ENCODE measurements around the gene CUX1.

Gene CUX1

GRCh38 chr7:102268635-102269034, 451.2 kb downstream of the CUX1 start:
- H3K9me3 ChIP-seq (ENCODE audit: control insufficient read depth, insufficient read depth, low read length): no peaks in the 10 kb centered on the region
- H3K4me3 ChIP-seq (ENCODE audit: low read length): no peak overlapping the region
- H4K20me1 ChIP-seq (ENCODE audit: control insufficient read depth, insufficient read depth, low read depth, low read length): no peaks in the 10 kb centered on the region
- no peaks in the 10 kb centered on the region for H3K27me3 ChIP-seq (ENCODE audit: control insufficient read depth, low read length)
- H3K27ac ChIP-seq (ENCODE audit: low read depth, low read length): no peak overlapping the region
- H3K4me2 ChIP-seq (ENCODE audit: low read length): no peak overlapping the region
- no peaks in the 10 kb centered on the region for H3K9me2 ChIP-seq (replicated peaks; ENCODE audit: control insufficient read depth, low read length)
- H3K4me1 ChIP-seq (ENCODE audit: control insufficient read depth, low read length): peaks cover 10% of the 10 kb centered on the region
- no peaks in the 10 kb centered on the region for H3F3A ChIP-seq (ENCODE audit: control insufficient read depth, insufficient read depth)
- no peaks in the 10 kb centered on the region for H3K36me3 ChIP-seq (ENCODE audit: control insufficient read depth, low read length)
- TF ChIP-seq CTCF (IDR thresholded peaks at IDR 0.05; ENCODE audit: low read depth, low read length, poor library complexity, severe bottlenecking) (no peak), EZH2phosphoT487 (IDR thresholded peaks at IDR 0.05; ENCODE audit: borderline replicate concordance, low read length) (no peak)
- no peaks in the 10 kb centered on the region for H3K79me2 ChIP-seq (ENCODE audit: control insufficient read depth, low read length)

GRCh38 chr7:102270178-102270887, 452.9 kb downstream of the CUX1 start:
- no peaks in the 10 kb centered on the region for H4K20me1 ChIP-seq (ENCODE audit: control insufficient read depth, insufficient read depth, low read depth, low read length)
- no peak overlapping the region for H3K27ac ChIP-seq (ENCODE audit: low read depth, low read length)
- no peaks in the 10 kb centered on the region for H3F3A ChIP-seq (ENCODE audit: control insufficient read depth, insufficient read depth)
- H3K36me3 ChIP-seq (ENCODE audit: control insufficient read depth, low read length): no peaks in the 10 kb centered on the region
- no peaks in the 10 kb centered on the region for H3K9me3 ChIP-seq (ENCODE audit: control insufficient read depth, insufficient read depth, low read length)
- no peak overlapping the region for H3K4me2 ChIP-seq (ENCODE audit: low read length)
- no peaks in the 10 kb centered on the region for H3K9me2 ChIP-seq (replicated peaks; ENCODE audit: control insufficient read depth, low read length)
- H3K4me3 ChIP-seq (ENCODE audit: low read length): no peak overlapping the region
- TF ChIP-seq CTCF (IDR thresholded peaks at IDR 0.05; ENCODE audit: low read depth, low read length, poor library complexity, severe bottlenecking) (no peak), EZH2phosphoT487 (IDR thresholded peaks at IDR 0.05; ENCODE audit: borderline replicate concordance, low read length) (no peak)
- H3K27me3 ChIP-seq (ENCODE audit: control insufficient read depth, low read length): no peaks in the 10 kb centered on the region
- H3K79me2 ChIP-seq (ENCODE audit: control insufficient read depth, low read length): no peaks in the 10 kb centered on the region
- H3K4me1 ChIP-seq (ENCODE audit: control insufficient read depth, low read length): peaks cover 10% of the 10 kb centered on the region

- no peak overlapping the region for H3K27ac ChIP-seq (ENCODE audit: low read depth, low read length)
- no peaks in the 10 kb centered on the region for H3K27me3 ChIP-seq (ENCODE audit: control insufficient read depth, low read length)
- no peaks in the 10 kb centered on the region for H4K20me1 ChIP-seq (ENCODE audit: control insufficient read depth, insufficient read depth, low read depth, low read length)
- H3K79me2 ChIP-seq (ENCODE audit: control insufficient read depth, low read length): no peaks in the 10 kb centered on the region
- no peak overlapping the region for H3K4me2 ChIP-seq (ENCODE audit: low read length)
- TF ChIP-seq CTCF (IDR thresholded peaks at IDR 0.05; ENCODE audit: low read depth, low read length, poor library complexity, severe bottlenecking): no peak
- no peak for TF ChIP-seq EZH2phosphoT487 (IDR thresholded peaks at IDR 0.05; ENCODE audit: borderline replicate concordance, low read length)
- peaks cover 10% of the 10 kb centered on the region for H3K4me1 ChIP-seq (ENCODE audit: control insufficient read depth, low read length)
- H3K4me3 ChIP-seq (ENCODE audit: low read length): no peak overlapping the region
- H3K9me2 ChIP-seq (replicated peaks; ENCODE audit: control insufficient read depth, low read length): no peaks in the 10 kb centered on the region
- H3K9me3 ChIP-seq (ENCODE audit: control insufficient read depth, insufficient read depth, low read length): no peaks in the 10 kb centered on the region
- no peaks in the 10 kb centered on the region for H3K36me3 ChIP-seq (ENCODE audit: control insufficient read depth, low read length)
- H3F3A ChIP-seq (ENCODE audit: control insufficient read depth, insufficient read depth): no peaks in the 10 kb centered on the region
Measured at GRCh38 chr7:102271158-102271798, 453.9 kb downstream of the CUX1 start.
